Hematopoietic multipotent progenitor cell treated with erythropoietin and hydrocortisone succinate and interleukin-3 and kit ligand, for 8 days (in vitro differentiated cells): ENCODE data around the gene BRD7.

ENCODE experiments used
- DNase-seq: peaks from one replicate; pipeline ENCODE4 v3.0.0-alpha.2; 2015

The BRD7 gene

DNA sequence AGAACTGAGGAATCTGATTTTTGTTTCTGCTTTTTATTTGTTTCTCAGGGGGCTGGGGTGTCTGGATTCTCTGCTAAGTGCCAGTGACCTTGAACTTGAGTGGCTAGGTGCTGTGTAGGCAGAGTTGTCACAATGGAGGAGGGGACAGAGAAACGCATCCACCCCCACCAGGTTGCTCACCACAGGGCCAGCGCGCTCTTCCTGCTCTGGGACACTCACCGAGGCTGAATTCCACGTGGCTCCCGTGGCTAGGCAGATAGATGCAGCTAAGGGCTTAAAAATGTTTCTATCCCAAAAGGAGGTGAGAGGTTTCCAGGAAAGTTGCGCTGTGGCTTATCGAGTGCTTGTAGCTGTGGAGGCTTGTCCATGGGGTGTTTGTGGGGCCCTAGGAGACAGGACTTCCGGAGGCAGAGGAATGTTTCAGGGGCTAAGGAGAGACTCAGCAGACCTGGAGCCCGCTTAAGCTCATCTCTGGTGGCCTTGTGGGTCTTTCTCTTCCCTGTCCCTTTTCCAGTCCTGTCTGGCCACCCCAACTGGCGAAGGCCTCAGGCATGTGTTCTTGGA lies 65.7 kb downstream of the BRD7 start:
- DNase-seq = no peak

DNA sequence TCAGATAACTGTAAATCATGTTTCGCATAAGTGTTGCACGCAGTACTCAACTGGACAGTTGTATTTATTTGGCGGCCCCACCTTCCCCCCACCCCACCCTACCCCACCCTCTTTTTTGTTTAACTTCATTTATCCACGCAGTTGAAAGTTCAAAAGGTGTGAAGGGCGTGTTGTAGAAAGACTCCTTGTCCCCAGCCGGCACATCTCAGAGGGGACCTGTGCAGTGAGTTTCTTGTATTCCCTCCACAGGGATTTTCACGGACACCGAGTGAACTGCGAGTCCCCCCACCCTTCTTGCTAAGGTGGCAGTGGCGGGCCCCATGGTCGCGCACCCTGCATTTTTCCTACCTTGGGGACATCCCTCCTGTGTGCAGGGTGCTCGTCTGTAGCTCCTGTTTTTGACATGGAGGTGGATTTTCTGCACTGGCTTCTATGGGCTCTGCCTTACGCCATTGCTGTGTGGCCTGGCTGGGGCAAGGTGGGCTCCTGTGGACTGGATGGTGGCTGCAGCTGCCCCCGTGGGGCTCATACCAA lies 66.2 kb downstream of the BRD7 start:
- DNase-seq = no peak

DNA sequence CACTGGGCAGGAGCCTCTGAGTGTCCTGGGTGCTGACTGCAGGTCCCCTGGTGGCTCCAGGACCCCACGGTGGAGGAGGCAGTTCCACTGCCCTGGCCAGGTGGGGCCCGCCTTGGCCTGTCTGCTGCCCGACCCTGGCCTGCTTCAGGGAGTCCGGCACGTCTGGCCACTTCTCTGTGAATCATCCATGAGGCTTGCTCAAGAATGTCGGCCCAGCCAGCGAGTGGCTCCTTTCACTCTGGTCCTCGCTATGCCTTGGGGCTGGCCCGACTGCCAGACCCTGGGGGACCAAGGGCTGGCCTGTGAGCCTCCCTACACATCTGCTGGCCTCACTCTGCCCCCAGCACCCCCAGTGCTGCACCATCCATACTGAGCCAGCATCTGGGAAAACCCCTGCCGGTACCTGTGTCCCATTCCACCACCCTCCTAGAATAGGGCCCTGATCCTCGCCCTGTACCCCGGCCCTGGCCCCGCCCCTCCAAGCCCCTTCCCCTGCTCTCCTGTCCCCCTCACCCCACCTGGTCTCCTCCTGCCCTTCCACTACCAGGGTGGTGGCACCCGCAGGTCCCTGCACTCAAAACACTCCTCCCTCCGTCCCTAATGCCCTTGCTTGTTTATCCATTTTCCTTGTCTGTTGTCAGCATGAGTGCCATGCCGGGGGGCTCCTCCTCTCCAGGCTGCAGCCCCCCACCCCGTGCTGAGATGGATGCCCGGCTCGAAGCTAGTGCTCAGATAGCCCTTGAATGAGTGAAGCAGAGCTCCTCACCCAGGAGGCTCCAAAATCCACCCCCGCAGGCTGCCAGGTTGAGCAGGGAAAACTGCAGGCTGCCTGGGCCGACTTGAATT lies 66.9 kb downstream of the BRD7 start:
- no peak for DNase-seq

- DNase-seq = no peak
Observed at GRCh38 chr16:50300942-50301625, 67.7 kb downstream of the BRD7 start.

- DNase-seq = no peak
Observed at GRCh38 chr16:50299508-50300105, 69.2 kb downstream of the BRD7 start.

DNA sequence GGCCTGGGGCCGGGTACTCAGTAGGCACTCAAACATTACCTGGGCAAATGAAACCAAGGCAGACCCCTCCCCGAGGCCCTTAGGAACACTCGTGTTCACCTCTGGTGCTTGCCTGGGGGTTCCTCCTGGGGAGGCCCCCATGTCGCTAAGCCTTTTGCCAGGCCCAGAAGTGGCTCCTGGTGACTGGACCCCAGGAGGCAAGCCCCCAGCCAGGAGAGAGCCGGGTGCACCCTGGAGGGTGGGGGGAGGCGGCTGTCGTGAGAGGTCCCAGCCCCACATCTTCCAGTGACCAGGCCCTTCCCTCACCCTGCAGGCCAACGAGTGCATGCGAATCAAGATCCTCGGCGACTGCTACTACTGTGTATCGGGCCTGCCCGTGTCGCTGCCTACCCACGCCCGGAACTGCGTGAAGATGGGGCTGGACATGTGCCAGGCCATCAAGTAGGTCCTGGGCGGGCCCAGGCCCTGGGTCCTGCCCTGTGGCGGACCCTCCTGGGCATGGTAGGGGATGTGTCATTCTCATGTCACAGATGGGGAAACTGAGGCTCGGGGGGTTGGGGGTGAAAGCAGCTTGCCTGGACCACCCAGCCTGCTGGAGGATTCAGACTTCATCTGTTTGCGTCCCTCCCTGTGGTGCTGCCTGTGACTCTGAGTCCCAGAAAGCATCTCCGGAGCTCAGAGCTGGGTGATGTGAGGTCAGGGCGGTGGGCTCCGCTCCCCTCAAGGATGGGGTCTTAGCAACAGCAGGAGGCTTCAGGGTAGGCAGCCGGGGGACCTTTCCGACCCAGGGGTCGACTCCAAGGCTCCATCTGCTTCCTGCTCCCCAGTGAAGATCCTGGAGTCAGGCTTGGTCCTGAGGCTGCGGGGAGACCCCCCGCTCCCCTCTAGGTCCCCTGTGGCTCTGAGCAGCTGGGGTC lies 69.9 kb downstream of the BRD7 start:
- no peak for DNase-seq

GRCh38 chr16:50298075-50298460 lies 70.7 kb downstream of the BRD7 start:
- DNase-seq = no peak

DNA sequence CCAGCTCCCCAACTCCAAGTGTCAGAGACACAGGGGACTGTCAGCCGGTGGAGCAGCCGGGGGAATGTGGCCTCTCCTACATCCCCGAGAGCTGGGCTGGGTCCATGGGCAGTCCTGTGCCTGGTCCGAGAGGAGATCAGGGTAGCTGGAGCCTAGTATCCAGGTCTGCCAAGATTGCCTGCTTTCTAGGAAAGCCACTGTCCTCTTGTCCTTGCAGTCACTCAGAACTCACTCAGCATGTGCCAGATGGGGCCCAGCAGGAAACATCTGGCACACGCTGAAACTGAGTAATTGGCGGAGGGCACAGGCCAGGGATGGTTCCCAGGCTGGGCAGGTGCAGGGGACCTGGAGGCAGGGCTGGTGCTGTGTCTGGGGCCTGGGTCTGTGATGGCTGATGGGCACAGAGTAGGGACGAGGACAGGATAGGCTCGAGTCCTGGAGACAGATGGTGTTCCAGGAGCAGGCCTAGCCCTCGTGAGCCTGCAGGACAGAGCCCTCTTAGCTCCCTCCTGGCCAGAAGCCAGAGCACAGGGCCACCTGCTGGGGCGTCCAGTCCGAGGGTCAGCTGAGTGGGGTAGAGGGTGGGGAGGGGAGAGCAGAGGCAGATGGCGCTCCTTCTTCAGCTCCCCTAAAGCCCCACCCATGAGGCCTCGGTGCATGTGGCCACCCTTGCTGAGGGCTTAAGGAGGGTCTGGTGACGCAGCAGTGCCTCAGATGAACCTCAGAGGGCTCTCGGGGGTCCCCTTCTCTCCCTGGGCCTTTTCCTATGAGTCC lies 71.3 kb downstream of the BRD7 start:
- DNase-seq = no peak

DNA sequence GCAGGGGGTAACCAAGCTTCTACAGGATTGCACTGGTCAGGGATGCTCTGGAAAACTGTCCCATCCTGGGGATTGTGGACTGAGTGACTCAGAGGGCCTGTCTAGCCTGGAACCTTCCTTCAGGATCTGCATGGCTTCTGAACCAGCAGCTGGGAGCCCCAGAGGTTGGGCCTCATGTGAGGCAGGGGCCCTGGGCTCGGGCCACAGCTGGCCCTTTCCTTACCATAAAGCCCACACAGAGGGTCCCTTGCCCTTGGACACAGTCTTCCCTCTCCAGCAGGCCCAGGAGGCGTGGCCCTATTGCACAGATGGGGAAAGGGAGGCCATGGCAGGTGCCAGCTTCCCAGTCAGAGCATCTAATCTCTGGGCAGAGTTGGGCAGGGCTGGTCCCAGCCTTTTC lies 72.0 kb downstream of the BRD7 start:
- DNase-seq = no peak

GRCh38 chr16:50295541-50296132 lies 73.2 kb downstream of the BRD7 start:
- DNase-seq = no peak

DNA sequence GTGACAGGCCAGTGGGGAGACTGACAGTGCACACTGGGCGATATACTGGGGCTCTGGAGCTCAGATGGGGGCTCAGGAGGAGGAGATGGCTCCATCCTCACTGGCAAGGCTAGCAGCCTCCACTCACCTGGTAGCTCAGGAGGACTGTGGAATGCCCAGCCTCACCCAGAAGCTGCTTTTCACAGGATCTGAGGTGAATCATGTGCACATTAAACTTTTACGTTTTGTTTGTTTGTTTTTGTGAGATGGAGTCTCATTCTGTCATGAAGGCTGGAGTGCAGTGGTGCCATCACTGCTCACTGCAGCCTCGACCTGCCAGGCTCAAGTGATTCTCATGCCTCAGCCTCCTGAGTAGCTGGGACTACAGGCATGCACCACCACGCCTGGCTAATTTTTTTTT lies 73.8 kb downstream of the BRD7 start:
- no peak for DNase-seq

- no peak for DNase-seq
Observed at GRCh38 chr16:50293994-50294855, 74.6 kb downstream of the BRD7 start.

GRCh38 chr16:50293041-50293783 lies 75.6 kb downstream of the BRD7 start:
- no peak for DNase-seq

DNA sequence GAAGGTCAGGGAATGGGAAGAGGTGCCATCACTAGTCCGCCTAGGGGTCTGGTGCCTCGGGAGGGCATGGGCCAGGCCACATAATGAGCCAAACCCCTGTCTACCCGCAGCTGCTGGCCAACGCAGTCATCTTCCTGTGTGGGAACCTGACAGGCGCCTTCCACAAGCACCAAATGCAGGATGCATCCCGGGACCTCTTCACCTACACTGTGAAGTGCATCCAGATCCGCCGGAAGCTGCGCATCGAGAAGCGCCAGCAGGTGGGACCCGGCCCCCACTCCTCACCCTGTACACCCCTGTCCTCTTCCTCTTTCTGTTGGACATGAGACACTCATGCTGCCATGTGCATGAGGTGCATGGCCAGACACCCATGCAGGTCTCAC lies 76.2 kb downstream of the BRD7 start:
- no peak for DNase-seq

DNA sequence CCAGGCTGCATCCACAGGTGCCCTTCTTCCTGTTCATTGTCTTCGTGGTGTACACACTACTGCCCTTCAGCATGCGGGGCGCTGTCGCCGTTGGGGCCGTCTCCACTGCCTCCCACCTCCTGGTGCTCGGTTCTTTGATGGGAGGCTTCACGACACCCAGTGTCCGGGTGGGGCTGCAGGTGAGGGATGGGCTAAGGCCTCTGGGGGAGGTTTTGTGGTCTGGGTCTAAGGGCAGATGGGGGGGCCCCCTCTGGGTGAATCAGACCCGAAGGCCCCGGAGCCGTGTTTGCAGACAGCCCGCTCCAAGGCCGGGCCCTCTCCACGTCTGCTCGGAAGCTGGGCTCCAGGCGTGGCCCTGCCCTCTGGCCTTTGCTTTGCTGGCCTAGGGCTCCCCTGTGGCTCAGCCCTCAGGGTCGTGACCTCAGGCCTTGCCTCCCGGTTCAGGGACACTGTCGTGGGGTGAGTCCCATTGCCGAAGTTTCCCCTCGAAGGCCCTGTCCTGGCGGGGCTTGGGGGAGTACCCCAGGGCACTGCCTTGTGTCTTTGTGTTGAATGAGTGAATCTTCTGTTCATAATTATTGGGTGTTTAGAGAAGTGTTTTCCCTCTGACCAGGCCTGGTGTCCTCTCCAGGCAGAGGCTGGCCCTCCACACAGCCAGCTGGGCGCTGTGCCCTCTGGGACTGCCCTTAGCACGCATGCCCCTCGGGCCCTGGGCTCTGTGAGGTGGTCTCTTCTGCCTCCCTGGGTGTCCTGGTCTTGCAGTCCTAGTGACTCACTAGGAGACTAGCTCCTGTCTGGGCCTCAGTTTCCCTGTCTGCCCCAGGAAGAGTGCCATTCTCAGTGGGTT lies 76.8 kb downstream of the BRD7 start:
- DNase-seq = no peak

- DNase-seq = no peak
Observed at GRCh38 chr16:50290856-50291255, 77.9 kb downstream of the BRD7 start.

GRCh38 chr16:50289950-50290764 lies 78.6 kb downstream of the BRD7 start:
- DNase-seq = no peak

DNA sequence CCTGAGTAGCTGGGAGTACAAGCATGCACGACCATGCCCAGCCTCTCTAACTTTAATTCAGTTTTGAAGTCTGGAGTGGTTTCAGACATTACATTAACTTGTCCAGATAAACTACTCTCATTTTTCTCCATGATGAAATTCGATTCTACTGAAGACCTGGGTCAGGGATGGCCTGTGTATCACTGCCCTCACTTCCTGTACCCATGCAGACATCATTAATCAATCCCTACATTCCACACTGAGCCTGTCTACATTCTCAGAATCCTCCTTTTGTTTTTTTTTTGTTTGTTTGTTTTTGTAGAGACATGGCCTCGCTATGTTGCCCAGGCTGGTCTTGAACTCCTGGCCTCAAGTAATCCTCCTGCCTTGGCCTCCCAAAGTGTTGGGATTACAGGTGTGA lies 79.9 kb downstream of the BRD7 start:
- DNase-seq = no peak
